Osteoblast (primary cell): ENCODE results near the gene SMG5. TPM values are rescaled to one million over a fixed set of nuclear protein-coding genes. Genes with fewer than 3 reads are reported as not detected.

ENCODE experiments used
- DNase-seq: peaks from one replicate; pipeline ENCODE4 v3.0.0; 2011; ENCODE audit warnings: low spot score, mixed read lengths; ENCODE audit not compliant: insufficient read length; ENCODE audit errors: missing footprints
- H2AFZ ChIP-seq: 2 replicates; pipeline ENCODE4 v1.6.0; 2011; ENCODE audit warnings: mild to moderate bottlenecking, low read length
- H3K27ac ChIP-seq: 2 replicates; pipeline ENCODE4 v1.5.1; 2011; ENCODE audit warnings: mild to moderate bottlenecking, low read depth, low read length, moderate library complexity
- H3K27me3 ChIP-seq: 2 replicates; pipeline ENCODE4 v1.6.0; 2012; ENCODE audit warnings: mild to moderate bottlenecking, control low read depth, inconsistent platforms, low read length, moderate library complexity; ENCODE audit not compliant: insufficient read depth
- H3K36me3 ChIP-seq: 2 replicates; pipeline ENCODE4 v1.5.1; 2011; ENCODE audit warnings: mild to moderate bottlenecking, low read length, control low read depth, moderate library complexity; ENCODE audit not compliant: insufficient read depth
- H3K4me1 ChIP-seq: 2 replicates; pipeline ENCODE4 v1.5.1; 2011; ENCODE audit warnings: mild to moderate bottlenecking, low read length, control low read depth, moderate library complexity; ENCODE audit not compliant: insufficient read depth
- H3K4me2 ChIP-seq: 2 replicates; pipeline ENCODE4 v1.6.0; 2011; ENCODE audit warnings: mild to moderate bottlenecking, low read length; ENCODE audit not compliant: insufficient read depth
- H3K4me3 ChIP-seq: fragments of 200-600 bp; sonication (generic); 3 replicates; pipeline ENCODE4 v1.5.1; 2012; ENCODE audit warnings: mild to moderate bottlenecking, low read length, inconsistent platforms; ENCODE audit not compliant: insufficient read depth
- H3K79me2 ChIP-seq: 2 replicates; pipeline ENCODE4 v1.6.0; 2012; ENCODE audit warnings: mild to moderate bottlenecking, low read length, control low read depth, inconsistent platforms; ENCODE audit not compliant: insufficient read depth
- H3K9me3 ChIP-seq: 2 replicates; pipeline ENCODE4 v1.5.1; 2011; ENCODE audit warnings: low read depth, low read length, control low read depth
- H4K20me1 ChIP-seq: 2 replicates; pipeline ENCODE4 v1.6.0; 2012; ENCODE audit warnings: mild to moderate bottlenecking, low read length, control low read depth; ENCODE audit not compliant: insufficient read depth
- CTCF ChIP-seq: IDR thresholded peaks from 2 replicates; pipeline ENCODE4 v1.5.1; 2011; ENCODE audit warnings: mild to moderate bottlenecking, low read depth, low read length, moderate library complexity; ENCODE audit errors: extremely low read depth
- total RNA-seq: library from RNA; depleted of rRNA; stranded (reverse); fragments of >200 nt; gene quantifications from 2 replicates; pipeline ENCODE4 v1.2.3, GENCODE V29; 2012

Gene SMG5
- total RNA-seq, 1 donor, result 50.7 TPM

- peak overlapping the region; percentile 71 for H3K27ac ChIP-seq
- no peak for TF ChIP-seq CTCF
- H3K4me1 ChIP-seq, result peaks cover 15% of the 10 kb centered on the region
- peaks cover 18% of the 10 kb centered on the region for H4K20me1 ChIP-seq
- H3K27me3 ChIP-seq, result no peaks in the 10 kb centered on the region
- H3K36me3 ChIP-seq, result peaks cover 82% of the 10 kb centered on the region
- H3K9me3 ChIP-seq, result no peaks in the 10 kb centered on the region
- no peak overlapping the region for H3K4me3 ChIP-seq
- DNase-seq, result no peak
- no peak overlapping the region for H3K4me2 ChIP-seq
- H3K79me2 ChIP-seq, result peaks cover 4% of the 10 kb centered on the region
- no peak overlapping the region for H2AFZ ChIP-seq
Measured at GRCh38 chr1:156263288-156263655, 19.4 kb downstream of the SMG5 start.

GRCh38 chr1:156262461-156263287 lies 20.0 kb downstream of the SMG5 start:
- Histone ChIP-seq H2AFZ (no peak overlapping the region), H3K79me2 (peaks cover 4% of the 10 kb centered on the region), H3K27ac (peak overlapping the region; percentile 71), H3K4me3 (no peak overlapping the region), H3K27me3 (no peaks in the 10 kb centered on the region), H3K4me2 (peak overlapping the region; percentile 42), H4K20me1 (peaks cover 18% of the 10 kb centered on the region), H3K4me1 (peaks cover 15% of the 10 kb centered on the region), H3K9me3 (no peaks in the 10 kb centered on the region), H3K36me3 (peaks cover 82% of the 10 kb centered on the region)
- no peak for TF ChIP-seq CTCF
- DNase-seq, result peak; percentile 97

- no peak overlapping the region for H3K27ac ChIP-seq
- H3K4me1 ChIP-seq, result peaks cover 15% of the 10 kb centered on the region
- DNase-seq, result no peak
- peaks cover 4% of the 10 kb centered on the region for H3K79me2 ChIP-seq
- no peak overlapping the region for H2AFZ ChIP-seq
- H3K36me3 ChIP-seq, result peaks cover 80% of the 10 kb centered on the region
- no peaks in the 10 kb centered on the region for H3K9me3 ChIP-seq
- H3K4me2 ChIP-seq, result no peak overlapping the region
- H4K20me1 ChIP-seq, result peaks cover 18% of the 10 kb centered on the region
- H3K4me3 ChIP-seq, result no peak overlapping the region
- no peak for TF ChIP-seq CTCF
- H3K27me3 ChIP-seq, result no peaks in the 10 kb centered on the region
Measured at GRCh38 chr1:156260896-156261295, 21.7 kb downstream of the SMG5 start.

GRCh38 chr1:156259805-156260204 lies 22.8 kb downstream of the SMG5 start:
- peak; percentile 30 for TF ChIP-seq CTCF
- Histone ChIP-seq H3K79me2 (peaks cover 4% of the 10 kb centered on the region), H3K9me3 (no peaks in the 10 kb centered on the region), H3K27me3 (no peaks in the 10 kb centered on the region), H2AFZ (no peak overlapping the region), H4K20me1 (peaks cover 18% of the 10 kb centered on the region), H3K4me2 (no peak overlapping the region), H3K36me3 (peaks cover 74% of the 10 kb centered on the region), H3K27ac (no peak overlapping the region), H3K4me3 (no peak overlapping the region), H3K4me1 (peaks cover 15% of the 10 kb centered on the region)
- no peak for DNase-seq
